CD1c-positive myeloid dendritic cell (primary cell): ENCODE measurements around the gene OPRD1.
"Not testable (repeated sequence)": the region's sequence is repeated elsewhere in the genome, so short reads cannot be mapped to it uniquely, and the experiment has no call there.

Source experiments
- DNase-seq: peaks from one replicate; pipeline ENCODE4 v3.0.0-alpha.2; 2016; ENCODE audit errors: extremely low spot score

Gene OPRD1

DNA sequence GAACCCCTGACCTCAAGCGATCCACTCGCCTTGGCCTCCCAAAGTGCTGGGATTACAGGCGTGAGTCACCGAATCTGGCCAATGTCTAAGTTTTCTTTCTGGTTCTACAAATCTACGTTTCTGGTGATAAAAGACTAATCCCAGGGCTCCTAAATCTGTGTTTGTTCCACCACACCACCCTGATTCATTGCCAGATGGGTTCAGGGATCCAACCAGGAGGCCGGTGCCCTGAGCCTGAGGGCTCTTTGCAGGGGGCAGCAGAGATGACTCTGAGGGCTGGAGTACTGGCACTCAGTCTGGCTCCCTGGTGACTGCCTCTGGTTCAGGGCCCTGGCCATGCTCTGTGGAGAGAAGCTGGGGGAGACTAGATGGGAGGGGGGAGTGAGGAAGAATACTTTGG lies 10.5 kb upstream of the OPRD1 start:
- DNase-seq: no peak

DNA sequence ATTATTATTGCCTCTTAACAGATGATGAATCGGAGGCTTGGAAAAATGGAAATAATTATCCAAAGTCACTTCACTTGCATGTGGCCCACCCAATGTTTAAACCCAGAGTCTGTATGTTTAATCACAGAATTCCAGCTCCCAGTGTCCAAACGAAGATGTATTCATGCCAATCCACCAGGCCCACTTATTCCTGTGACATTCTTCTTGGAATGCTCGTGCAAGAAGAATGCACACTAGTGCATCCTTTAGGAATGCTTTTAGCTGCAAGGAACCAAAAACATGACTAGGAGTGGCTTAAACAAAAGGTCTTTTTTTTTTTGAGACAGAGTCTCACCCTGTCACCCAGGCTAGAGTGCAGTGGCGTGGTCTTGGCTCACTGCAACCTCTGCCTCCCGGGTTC lies 8.9 kb upstream of the OPRD1 start:
- no peak for DNase-seq

DNA sequence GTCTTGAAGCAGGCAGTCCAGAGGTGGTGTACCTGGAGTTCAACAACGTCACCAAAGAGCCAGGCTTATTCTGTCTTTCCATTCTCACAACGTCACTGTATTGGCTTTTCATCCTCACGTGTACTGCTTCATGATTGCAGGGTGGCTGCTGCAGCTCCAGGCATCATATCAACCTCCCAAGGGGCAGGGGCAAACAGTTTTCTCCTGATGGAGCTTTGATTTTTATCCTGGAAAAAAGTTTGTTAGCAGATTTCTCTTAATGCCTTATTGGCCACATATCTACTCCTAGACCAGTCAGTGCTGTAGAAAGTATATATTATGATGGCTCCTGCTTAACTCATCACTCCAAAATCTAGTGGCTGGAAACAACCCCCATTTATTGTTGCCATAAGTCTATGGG lies 8.3 kb upstream of the OPRD1 start:
- no peak for DNase-seq

DNA sequence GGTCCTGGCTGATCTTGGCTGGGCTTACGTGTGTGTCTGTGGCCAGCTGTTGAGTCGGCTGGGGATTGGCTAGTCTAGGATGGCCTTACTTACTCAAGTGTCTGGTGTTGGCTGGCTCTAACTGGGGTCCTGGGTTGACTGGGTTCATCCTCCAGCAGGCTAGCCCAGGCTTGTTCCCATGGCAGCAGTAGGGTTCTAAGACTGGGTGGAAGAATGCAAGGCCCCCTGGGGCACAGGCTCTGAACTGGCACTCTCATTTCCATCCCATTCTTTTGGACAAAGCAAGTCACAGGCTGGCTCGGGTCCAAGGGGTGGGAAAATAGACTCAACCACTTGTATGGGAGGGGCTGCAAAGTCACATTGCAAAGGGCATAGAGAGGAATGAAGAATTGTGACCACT lies 7.9 kb upstream of the OPRD1 start:
- DNase-seq: no peak

DNA sequence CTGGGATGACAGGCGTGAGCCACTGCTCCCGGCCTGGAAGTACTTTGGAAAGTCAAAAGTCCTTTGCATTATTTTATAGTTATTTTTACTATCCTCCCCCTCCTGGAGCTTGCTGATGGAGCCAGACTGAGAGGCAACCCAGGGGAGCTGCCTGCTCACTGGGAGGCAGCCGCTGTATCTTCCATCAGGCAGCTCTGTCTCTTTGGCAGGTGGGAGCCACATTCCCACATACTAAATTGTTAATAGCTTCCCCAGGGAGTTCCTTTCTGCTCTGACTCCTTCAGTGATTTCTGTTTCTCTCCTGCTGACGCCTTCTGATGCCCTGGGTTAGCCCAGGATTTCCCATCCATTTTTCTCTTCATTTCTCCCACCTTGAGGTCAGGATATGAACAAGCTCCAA lies 4.9 kb upstream of the OPRD1 start:
- DNase-seq: no peak

DNA sequence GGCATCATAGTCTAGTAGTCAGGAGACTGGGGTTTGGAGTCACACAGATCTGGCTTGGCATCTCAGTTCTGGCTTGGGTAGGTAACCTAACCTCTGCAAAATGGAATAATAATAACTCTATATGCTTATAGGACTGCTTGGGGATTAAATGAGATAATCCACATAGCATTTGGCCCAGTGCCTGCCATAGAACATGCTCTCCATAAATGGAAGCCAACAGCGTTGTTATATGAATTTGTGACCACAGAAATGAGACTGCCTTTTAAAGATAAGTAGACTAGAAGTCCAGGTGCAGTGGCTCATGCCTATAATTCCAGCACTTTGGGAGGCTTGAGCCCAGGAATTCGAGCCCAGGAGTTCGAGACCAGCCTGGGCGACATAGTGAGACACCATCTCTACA lies 4.0 kb upstream of the OPRD1 start:
- no peak for DNase-seq

DNA sequence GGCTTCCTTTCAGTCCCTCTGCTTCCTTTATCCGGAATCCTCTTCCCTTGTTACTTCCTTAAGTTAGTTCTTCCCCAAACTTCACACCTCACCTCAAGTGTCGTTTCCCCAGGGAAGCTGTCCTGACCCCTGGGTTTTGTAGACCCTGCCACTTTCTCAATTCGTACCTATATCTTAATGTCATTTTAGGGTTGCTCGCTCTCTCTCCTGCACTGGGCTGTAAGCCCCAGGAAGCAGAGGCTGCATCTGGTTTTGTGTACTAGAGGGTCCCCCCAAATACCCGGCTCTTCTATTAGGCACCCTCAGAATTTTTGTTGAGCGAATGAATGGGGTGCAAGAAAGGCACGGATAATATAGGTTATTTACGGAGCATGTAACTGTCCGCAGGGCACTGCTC lies 603 bp upstream of the OPRD1 start:
- DNase-seq: no peak

DNA sequence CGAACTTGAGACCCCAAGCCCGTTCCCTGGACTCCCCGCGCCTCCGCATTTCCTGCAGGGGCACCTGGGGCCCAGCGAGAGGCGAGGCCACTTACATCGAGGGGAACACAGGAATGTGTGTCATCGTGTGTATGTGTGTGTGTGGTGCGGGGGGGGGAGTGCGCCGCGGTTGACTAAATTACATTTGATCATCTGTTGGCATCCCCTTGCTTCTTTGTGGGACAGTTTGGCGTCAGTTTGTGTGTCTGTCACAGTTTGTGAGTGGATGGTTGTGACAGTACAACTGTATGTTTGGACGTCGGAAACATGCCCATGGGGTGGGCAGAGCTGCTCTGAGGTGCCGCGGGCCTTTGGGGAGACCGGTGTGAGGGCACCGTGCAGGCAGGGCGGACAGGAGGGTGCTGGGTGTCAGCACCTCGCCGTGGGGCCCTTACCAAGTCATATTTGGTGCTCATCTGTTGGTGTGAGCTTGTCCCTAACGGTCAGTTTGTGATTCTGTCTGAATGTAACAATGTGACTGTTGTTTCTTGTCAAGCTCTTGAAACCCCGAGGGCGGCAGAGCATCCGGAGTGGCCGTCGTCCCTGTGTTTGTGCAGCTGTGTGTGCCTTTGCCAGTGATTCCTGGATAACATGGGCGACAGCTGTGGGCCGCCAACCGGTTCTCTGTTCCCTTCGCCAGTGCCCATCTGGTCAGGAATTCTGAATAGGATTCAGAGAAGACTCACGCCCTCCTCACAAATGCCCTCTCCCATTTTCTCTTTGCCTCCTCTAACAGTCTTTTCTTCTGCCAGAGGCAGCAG lies 899 bp downstream of the OPRD1 start:
- no peak for DNase-seq

DNA sequence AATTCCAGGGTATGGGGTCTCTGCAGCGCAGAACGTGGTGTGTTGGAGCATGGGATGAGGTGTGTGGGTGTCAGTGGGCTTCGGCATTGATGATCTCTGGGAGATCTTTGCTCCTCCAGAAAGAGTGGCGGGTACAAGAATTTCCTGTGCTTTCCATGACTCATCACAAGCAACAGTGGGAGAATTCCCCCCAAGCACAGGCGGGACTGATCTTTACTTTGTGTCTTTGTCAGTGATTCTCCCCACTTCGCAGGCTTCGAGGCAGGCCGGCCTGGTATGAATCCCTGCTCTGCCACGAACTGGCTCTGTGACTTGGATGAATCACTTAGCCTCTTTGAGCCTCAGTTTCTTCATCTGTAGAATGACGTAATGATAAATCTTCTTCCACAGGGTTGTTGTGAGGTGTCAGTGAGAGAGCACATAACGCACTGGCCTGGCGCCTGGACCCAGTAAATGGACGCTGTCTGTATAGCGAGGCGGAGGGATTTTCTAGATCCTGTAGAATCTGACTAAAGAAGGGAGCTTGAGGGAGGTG lies 2.0 kb downstream of the OPRD1 start:
- no peak for DNase-seq

DNA sequence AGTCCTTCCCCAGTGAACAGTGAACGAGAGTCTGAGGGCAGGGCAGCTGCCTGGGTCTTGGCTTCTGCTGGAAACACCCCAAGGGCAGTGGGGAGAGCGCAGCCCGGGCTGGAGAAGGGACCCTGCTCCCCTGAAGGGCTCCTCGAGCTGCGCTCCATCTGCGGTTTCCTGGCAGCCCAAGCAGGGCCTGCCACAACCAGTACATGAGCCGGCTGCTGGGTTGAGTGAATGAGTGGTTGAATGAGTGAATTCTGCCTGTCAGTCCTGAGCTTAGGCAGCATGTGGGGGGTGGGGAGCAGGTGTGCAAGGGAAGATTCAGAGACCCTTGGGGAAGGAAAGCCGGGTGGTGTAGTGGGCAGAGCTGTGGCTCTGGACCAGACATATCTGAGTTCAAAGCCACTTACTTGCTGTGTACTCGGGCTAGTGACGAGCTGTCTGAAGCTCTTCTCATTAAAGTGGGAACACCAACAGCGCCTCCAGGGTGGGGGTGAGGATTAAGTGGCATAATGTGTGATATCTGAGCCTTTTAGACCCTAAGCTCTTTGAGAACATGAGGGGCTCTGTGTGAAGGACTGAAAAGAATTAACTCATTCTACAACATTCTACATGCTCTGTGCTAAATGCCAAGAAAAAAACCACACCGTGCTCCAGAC lies 3.7 kb downstream of the OPRD1 start:
- no peak for DNase-seq

DNA sequence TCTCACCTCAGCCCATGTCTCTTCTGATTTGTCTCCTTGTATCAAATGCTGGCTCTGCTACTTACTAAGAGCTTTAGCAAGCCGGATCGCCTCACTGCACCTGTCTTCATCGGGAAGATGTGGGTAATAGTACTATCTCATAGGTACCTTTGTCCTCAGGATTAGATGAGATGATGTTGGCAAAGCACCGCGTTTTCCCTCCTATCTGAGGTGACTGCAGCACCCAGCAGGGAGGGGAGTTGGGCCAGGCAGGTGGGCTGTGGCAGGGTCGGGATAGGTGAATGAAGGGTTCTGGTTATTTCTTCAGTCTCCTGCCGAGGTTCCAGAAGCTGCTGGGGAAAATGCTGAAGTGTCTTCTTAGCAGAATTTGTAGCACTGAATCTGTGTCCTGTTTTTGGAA lies 5.2 kb downstream of the OPRD1 start:
- DNase-seq: no peak

DNA sequence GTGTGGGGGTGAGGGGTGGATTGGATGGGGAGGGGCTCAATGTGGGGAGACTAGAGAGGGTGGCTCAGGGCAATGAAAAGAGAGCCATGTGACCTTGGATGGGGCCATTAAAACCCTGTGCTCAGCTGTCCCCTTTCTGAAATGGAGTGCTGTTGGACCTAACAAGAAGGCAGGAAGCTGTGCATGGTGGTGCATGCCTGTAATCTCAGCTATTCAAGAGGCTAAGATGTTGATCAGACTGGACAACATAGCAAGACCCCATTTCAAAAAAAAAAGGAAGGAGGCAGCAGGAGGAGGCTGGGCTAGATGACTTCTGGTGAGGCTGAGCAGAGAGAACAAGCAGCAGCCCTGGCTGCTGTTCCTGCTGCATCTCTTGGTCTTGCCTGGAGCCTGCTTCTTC lies 7.0 kb downstream of the OPRD1 start:
- DNase-seq: no peak

DNA sequence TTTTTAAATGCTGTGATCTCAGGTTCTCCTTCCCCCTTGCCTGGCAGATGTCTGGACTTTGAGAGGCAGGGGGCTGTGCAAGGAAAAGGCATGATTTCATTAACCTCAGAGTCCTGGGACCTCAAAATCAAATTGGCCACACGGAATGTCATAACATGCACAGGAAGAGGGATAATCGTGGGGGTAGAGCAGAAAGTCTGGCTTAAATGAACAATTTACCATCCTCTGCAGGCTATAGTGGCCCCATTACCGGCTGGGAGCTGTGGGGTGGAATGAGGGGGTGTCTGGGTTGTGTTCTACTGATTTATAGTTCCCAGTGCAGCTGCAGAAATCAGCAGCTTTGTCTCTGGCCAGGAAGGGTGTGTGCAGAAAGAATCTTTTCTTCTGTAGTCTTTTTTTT lies 10.8 kb downstream of the OPRD1 start:
- no peak for DNase-seq

DNA sequence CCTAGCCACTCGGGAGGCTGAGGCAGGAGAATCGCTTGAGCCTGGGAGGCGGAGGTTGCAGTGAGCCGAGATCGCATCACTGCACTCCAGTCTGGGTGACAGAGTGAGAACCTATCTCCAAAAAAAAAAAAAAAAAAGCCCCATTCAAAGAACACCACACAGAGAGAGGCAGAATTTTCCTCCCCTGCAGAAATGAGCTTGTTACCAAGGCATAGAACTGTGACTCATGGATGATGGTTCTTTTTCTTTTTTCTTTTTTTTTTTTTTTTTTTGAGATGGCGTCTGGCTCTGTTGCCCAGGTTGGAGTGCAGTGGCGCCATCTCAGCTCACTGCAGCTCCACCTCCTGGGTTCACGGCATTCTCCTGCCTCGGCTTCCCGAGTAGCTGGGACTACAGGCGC lies 12.1 kb downstream of the OPRD1 start:
- DNase-seq: not testable (repeated sequence)

DNA sequence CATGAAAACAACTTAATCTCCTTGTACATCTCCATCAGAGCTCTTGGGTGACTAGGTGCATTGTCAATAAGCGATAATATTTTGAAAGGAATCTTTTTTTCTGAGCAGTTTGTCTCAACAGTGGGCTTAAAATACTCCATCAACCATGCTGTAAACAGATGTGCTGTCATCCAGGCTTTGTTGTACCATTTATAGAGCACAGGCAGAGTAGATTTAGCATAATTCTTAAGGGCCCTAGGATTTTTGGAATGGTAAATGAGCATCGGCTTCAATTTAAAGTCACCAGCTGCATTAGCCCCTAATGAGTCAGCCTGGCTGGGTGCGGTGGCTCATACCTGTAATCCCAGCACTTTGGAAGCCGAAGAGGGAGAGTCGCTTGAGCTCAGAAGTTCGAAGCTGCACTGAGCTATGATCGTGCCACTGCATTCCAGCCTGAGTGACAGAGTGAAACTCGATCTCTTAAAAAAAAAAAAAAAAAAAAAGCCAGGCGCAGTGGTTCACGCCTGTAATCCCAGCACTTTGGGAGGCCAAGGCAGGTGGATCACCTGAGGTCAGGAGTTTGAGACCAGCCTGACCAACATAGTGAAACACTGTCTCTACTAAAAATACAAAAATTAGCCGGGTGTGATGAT lies 16.4 kb downstream of the OPRD1 start:
- not testable (repeated sequence) for DNase-seq

DNA sequence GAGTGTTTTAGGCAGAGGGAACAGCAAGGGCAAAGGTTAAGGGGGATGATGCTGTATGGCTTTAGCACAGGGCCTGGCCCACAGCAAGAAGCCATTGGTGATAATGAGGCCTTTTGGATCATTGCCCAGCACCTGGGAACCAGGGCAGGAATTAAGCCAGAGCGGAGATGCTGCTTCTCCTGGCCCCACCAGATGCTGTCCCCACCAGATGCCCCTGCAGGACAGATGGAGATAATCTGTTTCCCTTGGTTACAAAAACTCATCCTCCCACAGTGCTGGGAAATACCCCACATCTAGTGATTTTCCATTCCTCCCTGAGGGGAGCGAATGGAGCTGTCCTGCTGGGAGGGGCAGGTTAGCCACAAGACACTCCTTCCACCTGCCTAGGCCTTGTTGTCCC lies 18.8 kb downstream of the OPRD1 start:
- DNase-seq: no peak

DNA sequence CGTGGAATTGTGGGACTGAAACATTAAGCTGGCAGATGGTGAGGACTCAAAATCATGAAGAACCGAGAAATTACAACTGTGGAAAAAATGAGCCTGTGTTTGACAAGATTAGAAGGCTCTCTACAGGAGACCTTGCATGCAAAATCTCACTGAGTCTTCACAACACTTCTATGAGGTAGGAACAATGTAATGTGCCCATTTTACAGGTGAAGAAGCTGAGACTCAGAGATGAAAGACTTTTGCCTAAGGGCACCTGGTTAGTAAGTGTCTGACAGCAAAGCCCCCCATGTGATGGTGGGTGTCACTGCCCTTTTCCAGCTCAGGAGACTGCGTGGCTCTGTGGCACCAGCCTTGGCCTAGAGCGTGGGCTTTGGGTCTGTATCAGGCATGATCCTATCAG lies 21.0 kb downstream of the OPRD1 start:
- DNase-seq: no peak

DNA sequence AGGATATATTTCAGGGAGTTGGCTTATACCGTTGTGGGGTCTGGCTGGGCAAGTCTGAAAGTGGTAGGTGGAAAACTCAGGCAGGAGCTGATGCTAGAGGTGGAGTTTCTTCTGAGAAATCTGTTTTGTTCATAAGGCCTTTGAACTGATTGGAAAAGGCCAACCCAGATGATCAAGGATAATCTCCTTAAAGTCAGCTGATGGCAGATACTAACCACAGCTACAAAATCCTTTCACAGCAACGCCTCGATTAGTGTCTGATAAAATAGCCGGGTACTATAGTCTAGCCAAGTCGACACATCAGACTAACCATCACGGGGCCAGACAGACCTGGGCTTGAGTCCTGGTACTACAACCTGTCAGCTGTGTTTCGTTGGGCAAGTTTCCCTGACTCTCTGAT lies 21.4 kb downstream of the OPRD1 start:
- no peak for DNase-seq

DNA sequence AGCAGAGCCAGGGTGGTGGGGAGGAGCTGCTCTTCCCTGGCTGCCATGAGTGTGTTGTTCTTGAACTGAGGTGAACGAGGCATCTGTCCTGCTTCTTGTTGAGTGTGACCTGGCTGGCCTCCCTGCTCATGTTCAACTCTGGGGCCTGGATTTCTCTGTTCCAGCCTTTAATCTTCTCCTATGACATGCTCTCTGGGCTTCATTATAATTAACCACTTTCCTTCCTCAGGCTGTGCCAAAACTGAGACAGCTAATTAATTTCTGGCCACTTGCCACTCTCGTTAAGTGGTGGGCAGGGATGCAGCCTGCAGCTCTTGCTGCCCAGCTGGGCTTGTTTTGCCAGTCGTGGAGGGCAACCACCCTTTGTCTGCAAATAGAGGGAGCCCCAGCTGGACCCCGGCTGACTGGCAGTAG lies 23.3 kb downstream of the OPRD1 start:
- no peak for DNase-seq

DNA sequence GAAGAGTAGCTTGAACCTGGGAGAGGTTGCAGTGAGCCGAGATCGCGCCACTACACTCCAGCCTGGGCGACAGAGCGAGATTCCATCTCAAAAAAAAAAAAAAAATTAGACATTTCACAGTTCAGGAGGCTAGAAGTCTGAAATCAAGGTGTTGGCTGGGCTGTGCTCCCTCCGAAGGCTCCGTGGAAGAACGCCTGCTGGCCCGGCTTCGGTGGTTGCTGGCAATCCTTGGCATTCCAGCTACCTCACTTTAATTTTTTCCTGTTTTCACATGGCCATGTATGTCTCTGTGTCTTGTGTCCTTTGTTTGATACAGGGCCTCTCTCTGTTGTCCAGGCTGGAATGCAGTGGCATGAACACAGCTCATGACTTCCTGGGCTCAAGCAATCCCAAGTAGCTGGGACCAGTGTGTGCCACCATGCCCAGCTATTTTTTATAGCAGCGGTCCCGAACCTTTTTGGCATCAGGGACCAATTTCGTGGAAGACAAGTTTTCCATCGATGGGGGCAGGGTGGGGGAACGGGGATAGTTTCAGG lies 24.5 kb downstream of the OPRD1 start:
- DNase-seq: no peak

DNA sequence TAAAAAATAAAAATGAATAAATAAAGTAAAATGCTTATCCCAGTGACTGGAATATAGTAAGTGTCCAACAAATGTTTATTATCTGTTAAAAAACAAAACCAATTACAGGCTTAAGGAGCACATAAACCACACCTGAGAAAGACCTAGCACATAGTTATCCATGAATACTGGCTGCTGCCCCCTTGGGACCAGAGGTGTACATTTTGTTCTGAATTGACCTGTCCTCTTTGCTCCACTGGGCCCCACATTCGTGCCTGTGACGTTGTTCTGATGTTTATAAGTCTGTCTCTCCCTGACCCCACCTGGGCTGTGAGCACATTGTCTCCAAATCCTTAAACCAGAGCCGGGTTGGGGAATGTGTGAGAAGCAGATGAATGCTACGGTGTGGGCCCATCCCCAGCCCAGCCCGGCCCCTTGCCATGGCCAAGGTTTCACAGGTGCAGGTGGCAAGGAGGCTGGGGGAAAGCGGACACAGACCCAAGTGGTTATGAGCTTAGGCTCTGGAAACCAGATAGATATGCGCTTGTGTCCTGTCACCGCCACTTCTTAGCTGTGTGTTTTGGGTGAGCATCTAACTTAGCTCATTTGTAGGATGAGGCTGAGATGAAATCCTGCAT lies 29.1 kb downstream of the OPRD1 start:
- DNase-seq: no peak
